Anterior cingulate cortex (tissue), 58 donors: Measurements from ENCODE around the gene DLK2.
"Not testable (repeated sequence)": the region's sequence is repeated elsewhere in the genome, so short reads cannot be mapped to it uniquely, and the experiment has no call there.

ENCODE experiments used
- DNase-seq, 58 donors: peaks; one replicate each; lab custom pipeline; 2025; lab: John Stamatoyannopoulos, UW

The DLK2 gene, protein sequence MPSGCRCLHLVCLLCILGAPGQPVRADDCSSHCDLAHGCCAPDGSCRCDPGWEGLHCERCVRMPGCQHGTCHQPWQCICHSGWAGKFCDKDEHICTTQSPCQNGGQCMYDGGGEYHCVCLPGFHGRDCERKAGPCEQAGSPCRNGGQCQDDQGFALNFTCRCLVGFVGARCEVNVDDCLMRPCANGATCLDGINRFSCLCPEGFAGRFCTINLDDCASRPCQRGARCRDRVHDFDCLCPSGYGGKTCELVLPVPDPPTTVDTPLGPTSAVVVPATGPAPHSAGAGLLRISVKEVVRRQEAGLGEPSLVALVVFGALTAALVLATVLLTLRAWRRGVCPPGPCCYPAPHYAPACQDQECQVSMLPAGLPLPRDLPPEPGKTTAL

DNA sequence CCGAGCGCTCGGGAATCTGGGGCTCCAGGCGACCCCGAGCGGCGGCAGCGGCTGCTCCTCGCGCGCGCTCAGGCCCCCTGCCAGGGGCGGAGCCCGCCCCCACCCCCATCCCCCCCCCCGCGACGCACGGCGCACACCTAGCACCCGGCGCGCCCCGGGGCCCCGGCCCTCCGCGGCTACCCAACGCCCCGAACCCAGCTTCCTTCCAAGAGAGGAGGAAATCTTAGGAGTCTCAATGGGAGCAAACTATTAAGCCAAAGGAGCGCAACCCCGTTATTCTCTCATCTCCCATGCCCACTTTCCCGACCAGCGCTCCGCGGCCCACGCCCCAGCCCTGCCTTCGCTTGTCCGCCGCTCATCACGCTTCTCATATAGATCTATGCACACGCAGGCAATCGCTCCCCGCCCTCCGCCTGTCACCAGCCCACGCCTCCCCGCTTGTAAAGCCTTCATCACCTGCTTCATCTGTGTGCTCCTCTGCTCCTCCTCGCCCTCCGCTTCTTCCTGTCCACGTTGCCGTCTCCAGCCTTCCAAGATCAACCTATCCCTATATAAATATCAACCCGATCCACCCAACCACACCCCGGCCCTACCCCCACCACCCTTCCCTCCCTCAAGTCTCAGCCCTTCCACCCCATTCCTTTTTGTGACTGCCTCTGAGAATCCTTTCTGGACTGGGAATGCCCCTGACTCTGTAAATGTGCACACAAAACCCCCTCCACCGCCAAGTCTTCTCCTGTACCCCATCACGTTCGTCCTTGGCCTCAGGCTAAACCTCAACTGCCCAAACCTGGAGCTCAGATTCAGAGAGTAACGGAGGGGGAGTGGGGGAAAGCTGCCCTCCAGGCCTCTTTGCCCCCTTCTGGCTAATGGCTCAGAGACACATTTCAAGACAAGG lies at the start of gene DLK2:
TSS of gene DLK2 (minus strand) at position 18 of the 898 bp plus-strand sequence. CDS start 723 bp downstream, outside the sequence.
- peak in 30 of 58 donors; percentile 9 to 67 (median 36) for DNase-seq

DNA sequence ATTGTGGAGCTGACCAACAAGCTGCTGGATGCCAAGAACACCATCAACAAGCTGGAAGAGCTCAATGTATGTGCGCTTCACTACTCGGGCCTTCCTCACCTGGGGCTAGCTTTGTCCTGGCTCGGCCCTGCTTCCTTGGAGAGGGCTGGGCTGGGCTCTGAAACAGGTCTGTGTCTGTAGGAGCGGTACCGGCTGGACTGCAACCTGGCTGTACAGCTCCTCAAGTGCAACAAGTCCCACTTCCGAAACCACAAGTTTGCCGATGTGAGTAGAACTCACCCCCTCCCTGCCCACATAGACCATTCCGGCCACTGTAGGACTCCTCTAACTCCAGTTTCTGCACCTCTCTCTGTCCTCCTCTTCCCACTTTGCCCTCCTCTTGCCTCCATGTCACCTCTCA lies 48.1 kb upstream of the DLK2 start:
- DNase-seq, result no peak

DNA sequence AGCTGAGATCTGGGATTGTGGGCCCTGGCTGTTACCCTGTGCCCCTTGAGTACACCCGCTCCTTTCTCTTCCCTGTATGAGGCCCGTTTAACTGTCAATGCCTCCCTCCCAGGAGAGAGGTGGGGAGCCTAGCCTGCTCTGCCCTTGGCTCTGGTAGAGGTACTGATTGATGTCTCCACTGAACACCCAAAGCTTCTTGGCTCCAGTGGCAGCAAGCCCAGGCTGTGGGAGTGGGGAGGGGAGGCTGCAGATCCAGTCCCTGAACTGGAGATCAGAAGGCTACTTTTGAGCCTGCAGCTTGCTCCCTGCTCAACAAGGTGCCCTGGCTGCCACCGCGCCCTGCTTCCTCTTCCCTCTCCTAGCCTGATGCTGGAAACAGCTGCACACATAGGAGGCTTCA lies 47.3 kb upstream of the DLK2 start:
- peak in 1 of 58 donors; percentile 22 for DNase-seq

DNA sequence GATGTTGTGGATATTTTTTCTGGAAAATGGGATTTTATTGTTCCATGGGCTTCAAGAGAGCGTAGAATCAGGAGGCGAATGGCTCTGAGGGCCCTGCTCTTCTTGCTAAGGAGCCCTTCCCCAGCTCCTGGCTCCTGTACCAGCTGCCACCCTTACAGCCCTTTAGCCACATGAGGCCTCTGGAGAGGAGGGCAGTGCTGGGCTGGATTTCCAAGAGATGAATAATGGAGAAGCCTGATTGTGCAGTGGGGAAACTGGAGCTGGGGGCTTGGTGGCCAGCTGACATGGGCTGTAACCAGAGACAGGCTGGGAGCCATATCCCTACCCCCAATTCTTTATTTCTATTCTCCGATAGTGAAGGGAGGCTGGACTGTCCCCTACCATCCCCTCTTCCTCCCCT lies 45.6 kb upstream of the DLK2 start:
- no peak for DNase-seq

DNA sequence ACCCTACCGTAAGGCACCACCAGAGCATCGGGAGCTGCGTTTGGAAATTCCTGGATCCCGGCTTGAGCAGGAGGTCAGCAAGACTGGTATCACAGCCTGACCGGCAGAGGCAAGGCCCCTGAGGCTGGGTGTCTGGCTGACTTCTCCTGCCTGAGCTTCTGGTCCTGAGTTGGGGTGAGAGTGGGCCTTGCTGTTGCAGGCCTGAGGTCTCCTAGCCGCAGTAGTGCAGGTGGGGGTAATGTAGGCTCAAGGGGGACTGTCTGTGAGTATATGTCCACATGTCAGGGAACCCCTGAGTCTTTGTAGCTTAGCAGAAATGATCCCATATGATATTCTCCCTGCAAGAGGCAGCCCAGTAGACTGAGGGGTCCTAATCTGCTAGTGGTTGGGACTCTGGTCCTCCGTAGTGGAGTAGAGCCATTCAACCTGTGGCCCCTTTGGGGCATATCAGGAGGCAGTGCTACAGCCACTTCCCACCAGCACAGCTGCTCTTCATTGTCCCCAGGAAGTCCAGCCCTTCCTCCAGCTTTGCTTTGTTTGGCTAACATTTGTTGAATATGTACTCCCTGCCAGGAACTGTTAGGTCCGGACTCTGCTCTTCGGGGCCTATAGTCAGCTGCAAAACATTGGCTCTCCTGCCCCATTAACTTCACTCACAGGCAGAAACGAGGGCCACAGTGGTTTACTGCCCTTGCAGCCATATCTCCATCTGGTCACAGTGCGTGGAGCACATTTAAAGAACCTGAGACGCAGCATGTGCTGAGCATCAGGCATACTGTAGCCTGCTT lies 43.9 kb upstream of the DLK2 start:
- DNase-seq, result no peak

DNA sequence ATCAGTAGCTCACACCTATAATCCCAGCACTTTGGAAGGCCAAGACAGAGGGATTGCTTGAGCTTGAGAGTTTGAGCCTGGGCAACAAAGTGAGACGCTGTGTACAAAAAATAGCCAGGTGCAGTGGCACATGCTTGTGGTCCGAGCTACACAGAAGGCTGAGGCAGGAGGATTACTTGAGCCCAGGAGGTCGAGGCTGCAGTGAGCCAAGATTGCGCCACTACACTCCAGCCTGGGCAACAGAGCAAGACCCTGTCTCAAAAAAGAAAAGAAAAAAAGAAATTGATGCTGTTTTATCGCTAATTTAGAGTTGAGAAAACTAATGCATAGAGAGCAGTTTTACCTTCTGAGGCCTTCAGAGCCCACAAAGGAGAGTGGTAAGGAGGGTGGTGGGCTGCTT lies 42.9 kb upstream of the DLK2 start:
- DNase-seq, result not testable (repeated sequence)

DNA sequence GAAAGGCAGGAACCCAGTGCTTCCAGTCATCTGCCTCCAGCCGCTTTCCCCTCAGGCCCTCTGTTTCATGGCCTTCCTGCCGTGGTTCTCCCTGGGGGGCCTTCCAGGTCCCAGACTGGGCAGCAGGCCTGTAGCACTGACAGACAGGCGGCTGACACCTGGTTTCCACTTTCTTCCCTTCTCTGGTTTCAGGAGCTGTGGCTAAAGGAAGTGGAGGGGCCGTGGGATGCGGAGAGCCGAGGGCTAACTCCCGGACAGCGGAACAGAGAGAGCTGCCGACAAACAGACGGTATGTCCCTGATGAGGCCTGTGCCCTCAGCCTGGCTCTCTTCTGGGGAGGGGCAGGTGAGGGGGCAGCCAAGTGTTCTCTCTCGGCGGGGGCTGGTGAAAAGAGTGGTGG lies 42.3 kb upstream of the DLK2 start:
- DNase-seq, result no peak

DNA sequence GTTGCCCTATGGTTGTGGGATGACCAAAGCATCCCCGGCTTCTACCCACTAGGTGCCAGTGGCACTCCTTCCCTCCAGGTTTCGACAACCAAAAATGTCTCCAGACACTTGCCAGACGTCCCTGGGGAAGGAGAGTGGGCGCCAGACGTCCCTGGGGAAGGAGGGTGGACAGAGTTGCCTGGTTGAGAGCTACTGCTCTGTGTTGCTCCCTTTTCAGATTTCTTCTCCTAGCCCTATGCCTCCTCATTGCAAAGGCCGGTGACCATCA lies 41.7 kb upstream of the DLK2 start:
- DNase-seq, result no peak

DNA sequence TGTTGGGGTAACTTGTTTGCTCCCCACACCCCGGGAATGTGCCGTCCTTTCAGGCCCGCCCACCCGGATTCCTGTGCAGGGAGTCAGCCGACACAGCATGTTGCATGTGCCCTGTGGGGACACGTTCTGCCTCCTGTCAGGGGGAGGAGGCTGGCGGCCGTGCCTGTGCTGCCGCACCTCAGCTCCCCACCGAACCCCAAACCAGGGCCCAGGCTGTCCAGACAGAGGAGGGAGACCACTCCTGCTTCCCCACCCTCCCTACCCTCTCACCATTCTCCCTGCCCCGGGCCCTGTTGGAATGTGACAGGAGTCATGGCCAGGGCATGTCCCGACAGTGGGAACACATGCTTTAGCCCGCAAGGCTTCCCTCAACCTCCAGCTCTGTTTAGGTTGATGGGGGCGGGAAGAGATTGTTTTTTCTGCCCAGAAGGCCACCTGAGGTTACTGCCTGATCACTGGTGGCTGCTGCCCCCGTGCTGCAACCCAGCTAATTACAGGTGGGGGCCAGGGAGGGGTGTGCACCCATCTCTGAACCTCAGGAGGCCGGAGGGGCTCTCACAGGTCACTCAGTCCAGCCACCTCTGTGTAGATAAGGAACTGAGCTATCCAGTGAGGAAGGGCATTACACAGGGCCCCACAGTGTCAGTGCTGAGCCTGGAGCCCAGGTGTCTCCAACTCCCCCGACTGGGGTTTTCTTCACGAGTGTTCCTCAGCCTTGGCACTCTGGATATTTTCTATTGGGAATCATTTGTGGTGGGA lies 41.2 kb upstream of the DLK2 start:
- peak in 14 of 58 donors; percentile 12 to 48 (median 31) for DNase-seq

DNA sequence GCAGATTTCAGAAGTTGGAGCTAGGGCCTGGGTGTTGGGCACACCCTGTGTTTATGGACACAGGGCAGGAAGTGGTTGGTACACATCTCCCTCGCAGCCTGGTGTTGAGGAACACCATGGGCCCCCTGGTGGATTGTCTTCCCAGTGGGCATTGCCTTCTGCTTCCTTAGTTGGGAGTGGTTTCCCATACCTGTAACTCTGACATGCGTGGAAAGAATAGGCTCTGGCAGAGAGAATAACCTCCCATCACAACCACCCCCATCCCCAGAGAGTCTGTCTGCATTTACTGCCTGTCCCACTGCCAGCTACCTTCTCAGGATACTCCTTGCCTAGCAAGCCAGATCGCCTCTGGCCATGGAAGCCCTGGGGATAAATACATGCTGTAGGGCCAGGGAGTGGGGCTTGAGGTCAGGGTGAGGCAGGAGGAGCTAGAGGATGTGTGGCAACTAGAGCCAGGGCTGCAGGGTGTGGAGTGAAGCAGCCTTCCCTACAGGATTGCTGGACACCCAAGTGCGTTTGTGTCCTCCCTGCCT lies 40.1 kb upstream of the DLK2 start:
- no peak for DNase-seq

DNA sequence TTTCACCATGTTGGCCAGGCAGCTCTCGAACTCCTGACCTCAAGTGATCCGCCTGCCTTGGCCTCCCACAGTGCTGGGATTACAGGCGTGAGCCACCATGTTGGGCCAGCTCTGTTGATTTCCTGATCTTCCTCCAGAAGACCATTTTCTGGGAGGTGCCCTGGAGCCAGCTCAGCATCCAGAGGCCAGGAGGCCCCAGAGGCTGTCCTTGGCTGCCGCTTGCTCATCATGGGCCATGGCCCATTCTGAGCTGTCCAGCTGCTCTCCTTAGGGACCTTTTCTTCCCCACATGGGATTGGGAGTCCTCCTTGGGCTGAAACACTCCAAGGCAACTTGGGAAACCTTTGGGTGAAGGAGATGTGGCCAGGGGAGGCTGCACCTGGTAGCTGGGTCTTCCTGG lies 39.4 kb upstream of the DLK2 start:
- no peak for DNase-seq

DNA sequence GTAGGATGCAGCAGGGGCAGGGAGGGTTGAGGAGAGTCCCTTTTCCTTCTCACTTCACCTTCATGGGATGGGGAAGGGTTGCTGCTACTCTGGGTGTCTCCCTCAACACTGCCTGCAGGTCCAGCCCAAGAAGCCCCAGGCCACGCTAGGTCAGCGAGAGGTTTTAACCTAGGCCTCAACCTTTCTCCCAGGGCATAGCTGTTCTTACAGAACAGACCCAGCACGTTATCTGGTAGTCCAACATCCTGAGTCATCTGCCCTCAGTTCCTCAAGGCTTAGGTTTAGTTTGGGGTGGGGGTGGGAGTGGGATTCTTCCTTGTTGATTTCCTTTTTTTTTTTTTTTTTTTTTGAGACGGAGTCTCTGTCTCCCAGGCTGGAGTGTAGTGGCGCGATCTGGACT lies 39.0 kb upstream of the DLK2 start:
- DNase-seq, result no peak

DNA sequence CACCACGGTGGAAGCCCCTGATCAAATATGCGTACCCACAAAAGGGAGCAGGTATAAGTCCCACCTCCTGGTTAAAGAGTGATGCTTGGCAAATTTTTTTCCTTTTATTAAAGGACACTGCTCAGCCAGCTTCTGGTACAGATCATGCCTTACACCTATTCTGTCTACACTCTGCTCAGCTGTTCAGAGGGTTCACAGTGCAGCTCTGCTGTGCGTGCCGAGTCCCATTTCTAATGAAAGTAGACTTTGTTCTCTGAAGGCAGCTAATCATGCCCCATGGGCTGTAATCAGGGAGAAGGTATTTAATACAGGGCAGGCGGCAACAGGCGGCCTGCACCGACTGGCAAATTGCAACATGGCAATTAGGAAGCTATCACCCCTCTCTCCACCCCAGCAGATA lies 38.5 kb upstream of the DLK2 start:
- DNase-seq, result peak in 5 of 58 donors; percentile 18 to 55 (median 21)

DNA sequence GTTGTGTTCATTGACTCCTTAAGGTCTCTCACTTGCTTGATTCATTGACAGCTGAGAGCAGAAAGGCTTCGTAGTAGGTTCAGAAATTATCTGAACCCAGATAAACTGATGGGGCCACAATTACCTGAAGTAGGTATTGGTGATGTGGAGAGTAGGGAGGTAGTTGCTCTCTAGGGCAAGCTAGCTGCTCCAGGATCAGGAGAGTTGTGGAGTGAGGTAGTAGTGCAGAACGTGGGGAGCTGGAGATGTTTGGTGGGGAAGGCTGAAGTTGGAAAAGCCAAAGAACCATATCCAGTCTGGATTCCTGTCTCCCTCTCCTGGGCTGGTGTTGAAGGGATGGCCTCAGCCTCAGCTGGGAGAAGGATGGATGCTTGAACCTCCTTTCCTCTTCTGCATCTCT lies 37.9 kb upstream of the DLK2 start:
- DNase-seq, result no peak

DNA sequence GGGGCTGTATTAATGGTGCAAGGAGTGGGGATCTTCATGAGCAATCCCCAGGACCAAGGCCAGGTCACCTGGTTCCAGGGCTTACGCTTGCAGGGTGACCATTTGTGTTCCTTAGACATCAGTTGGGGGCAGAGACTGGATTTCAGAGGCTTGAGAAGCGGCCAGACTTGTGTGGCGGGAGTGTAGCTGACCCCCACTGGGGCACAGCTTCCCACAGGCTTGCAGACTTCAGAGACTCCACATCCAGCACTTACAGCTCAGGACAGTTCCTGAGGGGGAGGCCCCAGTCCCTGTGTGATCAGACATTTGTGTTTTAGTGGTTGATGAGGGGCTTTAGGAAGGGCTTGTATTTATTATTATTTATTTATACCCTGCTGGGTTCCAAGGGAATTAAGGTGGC lies 37.3 kb upstream of the DLK2 start:
- DNase-seq, result peak in 3 of 58 donors; percentile 40 to 59 (median 55)

DNA sequence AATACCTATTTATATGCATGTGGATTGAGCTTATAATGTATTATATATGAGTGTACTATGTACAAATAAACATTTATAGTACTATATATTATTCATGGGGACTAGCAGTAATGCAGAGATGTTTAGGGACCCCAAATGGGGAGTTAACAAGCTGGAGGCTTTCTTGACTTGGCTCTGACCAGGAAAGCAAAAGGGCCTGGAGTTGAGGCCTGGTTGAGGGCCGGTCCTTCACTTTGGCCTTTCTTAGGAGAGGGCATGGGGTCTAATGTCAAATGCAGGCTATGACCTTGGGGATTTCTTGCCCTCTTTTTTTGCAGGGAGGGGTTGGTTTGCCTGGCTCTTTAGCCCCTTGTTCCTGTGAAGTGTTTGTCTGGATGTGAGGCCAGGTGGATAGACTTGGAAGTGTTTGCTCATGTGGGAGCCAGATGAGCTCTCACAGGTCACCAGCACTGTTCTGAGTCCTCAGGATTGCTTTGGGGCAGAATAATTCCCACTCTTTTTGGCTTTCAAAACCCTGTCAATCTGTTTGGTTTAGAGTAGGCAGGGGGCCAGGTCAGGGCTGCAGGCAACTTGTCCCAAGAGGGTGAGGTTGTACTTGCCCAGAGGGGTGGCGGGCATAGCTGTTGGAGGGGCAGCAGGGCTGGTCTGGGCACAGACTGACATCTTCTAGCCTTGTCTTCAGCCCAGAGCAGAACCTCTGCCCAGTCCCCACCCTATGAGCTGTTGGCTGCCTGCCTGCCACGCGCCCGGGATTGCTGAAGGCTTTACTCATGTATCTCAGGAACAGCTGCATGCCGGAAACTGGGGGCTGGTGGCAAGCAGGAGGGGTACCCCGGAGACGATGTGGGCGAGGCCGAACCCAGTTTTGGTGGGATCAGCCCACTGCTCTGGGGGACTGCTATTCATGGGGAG lies 36.7 kb upstream of the DLK2 start:
- DNase-seq, result peak in 56 of 58 donors; percentile 40 to 94 (median 82)

DNA sequence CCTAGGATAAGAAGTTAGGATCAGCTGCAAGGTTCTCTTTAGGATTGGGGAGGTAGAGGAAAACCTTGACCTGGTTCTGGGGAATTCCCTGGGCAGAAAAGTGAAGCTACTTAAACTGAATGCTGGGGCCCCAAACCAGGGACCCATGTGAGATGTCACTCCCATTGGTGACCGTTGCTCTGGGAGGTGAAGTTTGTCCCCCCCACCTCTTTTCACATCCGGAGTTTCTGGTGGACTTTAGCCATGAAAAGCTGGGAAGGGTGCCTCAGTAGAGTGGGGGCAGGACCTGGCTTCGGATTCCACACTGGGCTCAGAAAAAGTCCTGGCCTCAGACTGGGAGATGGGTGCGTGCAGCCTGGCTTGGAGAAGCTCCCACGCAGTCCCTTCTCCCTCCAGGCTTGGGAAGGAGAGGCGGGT lies 35.2 kb upstream of the DLK2 start:
- DNase-seq, result peak in 7 of 58 donors; percentile 30 to 62 (median 39)

DNA sequence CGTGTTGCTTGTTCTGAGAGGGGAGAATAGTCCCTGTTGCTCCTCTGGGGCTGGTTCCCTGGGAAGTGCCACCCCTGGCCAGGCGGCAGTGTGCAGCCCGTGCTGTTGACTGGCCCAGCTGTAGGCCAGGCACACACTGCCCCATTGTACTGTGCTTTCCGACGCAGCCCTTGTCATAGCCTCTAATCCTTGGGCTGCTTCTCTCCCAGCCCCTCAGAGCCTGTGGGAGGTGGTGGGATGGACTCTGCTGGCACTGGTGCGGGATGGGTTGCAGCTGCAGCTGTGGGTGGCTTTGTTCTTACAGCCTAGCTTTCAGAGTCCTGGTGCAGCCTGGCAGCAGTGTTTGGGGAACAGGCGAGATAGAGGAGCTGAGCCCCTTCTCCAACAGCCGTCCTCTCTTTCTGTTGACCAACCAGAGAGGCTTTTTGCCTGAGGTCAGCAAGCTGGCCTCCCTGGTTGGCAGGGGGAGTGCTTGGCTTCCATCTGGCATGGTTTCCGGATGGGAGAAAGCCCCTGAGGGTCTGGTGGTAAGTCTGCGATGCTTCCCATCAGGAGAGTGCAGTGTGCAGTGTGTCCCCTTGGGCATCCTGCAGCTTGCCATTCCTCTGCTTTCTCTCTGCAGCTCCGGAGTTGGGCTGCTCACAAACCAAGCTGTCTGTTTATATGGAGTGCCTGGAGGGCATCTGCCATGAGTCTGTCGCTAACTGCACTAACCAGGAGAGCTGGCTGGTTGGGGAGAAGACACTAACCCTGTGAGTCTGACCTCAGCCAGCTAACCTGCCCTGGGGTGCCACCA lies 34.1 kb upstream of the DLK2 start:
- peak in 57 of 58 donors; percentile 37 to 98 (median 86) for DNase-seq
